HepG2 (cell line): Measurements from ENCODE around the gene PCED1B.

Source experiments
- ATF7 ChIP-seq, 2 experiments: fragments of 450-650 bp in 1 of 2; sonication (generic) in 1 of 2; formaldehyde crosslinking in 1 of 2; IDR thresholded peaks; 2 replicates each; pipeline versions ENCODE4 v1.4.0 to v1.6.1; 2016 to 2020; ENCODE audit warnings: antibody characterized with exemption in 1 of 2, mild to moderate bottlenecking in 1 of 2, missing genetic modification reagents in 1 of 2
- DNMT1 ChIP-seq: sonication (generic); formaldehyde crosslinking; IDR thresholded peaks from 2 replicates; pipeline ENCODE4 v1.5.1; 2020; ENCODE audit warnings: mild to moderate bottlenecking, missing genetic modification reagents
- RCOR2 ChIP-seq: IDR thresholded peaks from 2 replicates; pipeline ENCODE4 v1.6.1; 2016; ENCODE audit warnings: missing biosample characterization, missing genetic modification reagents
- TF ChIP-seq, protein P1 (sequence below): sonication (generic); formaldehyde crosslinking; IDR thresholded peaks from 2 replicates; pipeline ENCODE4 v1.5.0; 2020; ENCODE audit warnings: mild to moderate bottlenecking, missing genetic modification reagents, moderate library complexity
- TF ChIP-seq, protein P2 (sequence below), 2 experiments: IDR thresholded peaks; 2 replicates each; pipeline ENCODE4 v1.6.1; 2011 to 2012; ENCODE audit warnings: low read length in 2 of 2, borderline replicate concordance in 1 of 2, low read depth in 1 of 2, mild to moderate bottlenecking in 1 of 2, moderate library complexity in 1 of 2

DNA sequence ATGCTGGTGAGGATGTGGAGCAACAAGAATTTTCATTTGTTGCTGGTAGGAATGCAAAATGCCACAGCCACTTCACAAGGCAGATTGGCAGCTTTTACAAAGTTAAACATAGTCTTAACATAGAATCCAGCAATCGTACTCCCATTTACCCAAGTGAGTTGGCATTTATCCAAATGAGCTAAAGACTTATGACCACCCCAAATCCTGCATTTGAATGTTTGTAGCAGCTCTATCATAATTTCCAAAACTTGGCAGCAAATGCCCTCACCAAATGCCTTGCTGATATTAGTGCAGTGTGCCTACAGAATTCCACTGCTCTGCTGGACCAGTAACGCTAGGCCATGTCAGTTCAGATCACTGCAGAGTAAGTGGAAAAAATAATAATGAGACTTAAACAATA lies 121.0 kb downstream of the PCED1B start:
- TF ChIP-seq, protein P1, sequence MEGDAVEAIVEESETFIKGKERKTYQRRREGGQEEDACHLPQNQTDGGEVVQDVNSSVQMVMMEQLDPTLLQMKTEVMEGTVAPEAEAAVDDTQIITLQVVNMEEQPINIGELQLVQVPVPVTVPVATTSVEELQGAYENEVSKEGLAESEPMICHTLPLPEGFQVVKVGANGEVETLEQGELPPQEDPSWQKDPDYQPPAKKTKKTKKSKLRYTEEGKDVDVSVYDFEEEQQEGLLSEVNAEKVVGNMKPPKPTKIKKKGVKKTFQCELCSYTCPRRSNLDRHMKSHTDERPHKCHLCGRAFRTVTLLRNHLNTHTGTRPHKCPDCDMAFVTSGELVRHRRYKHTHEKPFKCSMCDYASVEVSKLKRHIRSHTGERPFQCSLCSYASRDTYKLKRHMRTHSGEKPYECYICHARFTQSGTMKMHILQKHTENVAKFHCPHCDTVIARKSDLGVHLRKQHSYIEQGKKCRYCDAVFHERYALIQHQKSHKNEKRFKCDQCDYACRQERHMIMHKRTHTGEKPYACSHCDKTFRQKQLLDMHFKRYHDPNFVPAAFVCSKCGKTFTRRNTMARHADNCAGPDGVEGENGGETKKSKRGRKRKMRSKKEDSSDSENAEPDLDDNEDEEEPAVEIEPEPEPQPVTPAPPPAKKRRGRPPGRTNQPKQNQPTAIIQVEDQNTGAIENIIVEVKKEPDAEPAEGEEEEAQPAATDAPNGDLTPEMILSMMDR (CRISPR knock-in tag) = no peak
- TF ChIP-seq RCOR2 (CRISPR knock-in tag) (no peak), ATF7 (IDR thresholded peaks at IDR 0.05) (no peak), ATF7 (CRISPR knock-in tag; IDR thresholded peaks at IDR 0.05) (no peak), DNMT1 (CRISPR knock-in tag) (no peak)
- TF ChIP-seq, protein P2, sequence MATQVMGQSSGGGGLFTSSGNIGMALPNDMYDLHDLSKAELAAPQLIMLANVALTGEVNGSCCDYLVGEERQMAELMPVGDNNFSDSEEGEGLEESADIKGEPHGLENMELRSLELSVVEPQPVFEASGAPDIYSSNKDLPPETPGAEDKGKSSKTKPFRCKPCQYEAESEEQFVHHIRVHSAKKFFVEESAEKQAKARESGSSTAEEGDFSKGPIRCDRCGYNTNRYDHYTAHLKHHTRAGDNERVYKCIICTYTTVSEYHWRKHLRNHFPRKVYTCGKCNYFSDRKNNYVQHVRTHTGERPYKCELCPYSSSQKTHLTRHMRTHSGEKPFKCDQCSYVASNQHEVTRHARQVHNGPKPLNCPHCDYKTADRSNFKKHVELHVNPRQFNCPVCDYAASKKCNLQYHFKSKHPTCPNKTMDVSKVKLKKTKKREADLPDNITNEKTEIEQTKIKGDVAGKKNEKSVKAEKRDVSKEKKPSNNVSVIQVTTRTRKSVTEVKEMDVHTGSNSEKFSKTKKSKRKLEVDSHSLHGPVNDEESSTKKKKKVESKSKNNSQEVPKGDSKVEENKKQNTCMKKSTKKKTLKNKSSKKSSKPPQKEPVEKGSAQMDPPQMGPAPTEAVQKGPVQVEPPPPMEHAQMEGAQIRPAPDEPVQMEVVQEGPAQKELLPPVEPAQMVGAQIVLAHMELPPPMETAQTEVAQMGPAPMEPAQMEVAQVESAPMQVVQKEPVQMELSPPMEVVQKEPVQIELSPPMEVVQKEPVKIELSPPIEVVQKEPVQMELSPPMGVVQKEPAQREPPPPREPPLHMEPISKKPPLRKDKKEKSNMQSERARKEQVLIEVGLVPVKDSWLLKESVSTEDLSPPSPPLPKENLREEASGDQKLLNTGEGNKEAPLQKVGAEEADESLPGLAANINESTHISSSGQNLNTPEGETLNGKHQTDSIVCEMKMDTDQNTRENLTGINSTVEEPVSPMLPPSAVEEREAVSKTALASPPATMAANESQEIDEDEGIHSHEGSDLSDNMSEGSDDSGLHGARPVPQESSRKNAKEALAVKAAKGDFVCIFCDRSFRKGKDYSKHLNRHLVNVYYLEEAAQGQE (IDR thresholded peaks at IDR 0.05; ENCODE audit: borderline replicate concordance in 1 of 2, low read depth in 1 of 2, low read length in 2 of 2) = no peak
